OCI-LY3 (cell line): Measurements from ENCODE around the gene PTPN21.

Experiments used
- H2AFZ ChIP-seq: fragments of 200-600, 300-600 bp; shearing (Covaris generic); 2 replicates; pipeline ENCODE4 v1.6.0; 2014; ENCODE audit warnings: antibody characterized with exemption, low read depth, low read length
- H3K27ac ChIP-seq: fragments of 200-600, 300-600 bp; sonication (generic); 2 replicates; pipeline ENCODE4 v1.5.1; 2014; ENCODE audit warnings: mild to moderate bottlenecking, low read length, moderate library complexity, mixed read lengths
- H3K27me3 ChIP-seq: fragments of 200-600, 300-600 bp; sonication (generic); 2 replicates; pipeline ENCODE4 v1.6.1; 2014; ENCODE audit warnings: low read depth, low read length, mixed read lengths
- H3K36me3 ChIP-seq: fragments of 200-600, 300-600 bp; sonication (generic); replicated peaks from 2 replicates; pipeline ENCODE3; 2014; ENCODE audit warnings: low read depth, low read length, mixed read lengths
- H3K4me1 ChIP-seq: fragments of 300-600, 200-600 bp; sonication (generic); 2 replicates; pipeline ENCODE4 v1.6.1; 2014; ENCODE audit warnings: low read length, mixed read lengths
- H3K4me2 ChIP-seq: fragments of 200-600, 300-600 bp; sonication (generic); 2 replicates; pipeline ENCODE4 v1.6.1; 2014; ENCODE audit warnings: low read length, mixed read lengths
- H3K4me3 ChIP-seq: fragments of 300-600, 200-600 bp; sonication (generic); 2 replicates; pipeline ENCODE4 v1.5.1; 2014; ENCODE audit warnings: antibody characterized with exemption, mild to moderate bottlenecking, low read length, moderate library complexity
- H3K79me2 ChIP-seq: fragments of 300-600, 200-600 bp; shearing (Covaris generic); 2 replicates; pipeline ENCODE4 v1.6.1; 2014; ENCODE audit warnings: mild to moderate bottlenecking, low read length, mixed read lengths
- H3K9ac ChIP-seq: fragments of 300-600, 200-600 bp; shearing (Covaris generic); 2 replicates; pipeline ENCODE4 v1.6.0; 2014; ENCODE audit warnings: mild to moderate bottlenecking, low read length, moderate library complexity
- H3K9me3 ChIP-seq: fragments of 200-600, 300-600 bp; shearing (Covaris generic); 2 replicates; pipeline ENCODE4 v1.6.1; 2014; ENCODE audit warnings: low read length, mixed read lengths; ENCODE audit not compliant: insufficient read depth
- H4K20me1 ChIP-seq: fragments of 200-600, 300-600 bp; sonication (generic); 2 replicates; pipeline ENCODE4 v1.6.1; 2016; ENCODE audit warnings: low read length, mixed read lengths; ENCODE audit not compliant: insufficient read depth
- EZH2phosphoT487 ChIP-seq: fragments of 200-600 bp; shearing (Covaris generic); IDR thresholded peaks from 2 replicates; pipeline ENCODE4 v1.6.1; 2018; ENCODE audit warnings: antibody characterized with exemption, mixed run types, low read depth
- TF ChIP-seq, protein P1 (sequence below): fragments of 200-600, 300-600 bp; sonication (generic); IDR thresholded peaks from 2 replicates; pipeline ENCODE4 v1.5.1; 2014; ENCODE audit warnings: antibody characterized with exemption, low read length, low read depth

PTPN21 gene

DNA sequence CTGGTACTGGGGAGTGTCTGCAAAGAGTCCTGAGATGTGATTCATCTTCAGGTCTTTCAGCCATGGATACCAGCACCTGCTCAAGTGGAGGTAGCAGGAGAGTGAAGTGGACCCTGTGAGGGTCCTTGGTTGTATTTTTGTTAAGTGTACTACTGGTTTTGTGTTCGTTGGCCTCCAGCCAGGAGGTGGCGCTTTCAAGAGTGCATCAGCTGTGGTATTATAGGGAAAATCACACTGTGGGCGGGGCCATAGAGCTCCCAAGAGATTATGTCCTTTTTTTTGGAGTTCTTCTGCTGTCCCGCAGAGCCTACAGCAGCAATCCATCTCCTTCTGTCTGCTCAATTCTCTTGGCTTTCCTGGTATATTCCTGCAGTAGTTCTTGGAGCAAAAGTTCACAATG lies 102.6 kb downstream of the PTPN21 start:
- H3K27me3 ChIP-seq = no peaks in the 10 kb centered on the region
- no peak overlapping the region for H3K4me2 ChIP-seq
- no peak overlapping the region for H3K27ac ChIP-seq
- H3K9ac ChIP-seq = no peak overlapping the region
- H3K4me3 ChIP-seq = no peak overlapping the region
- H3K36me3 ChIP-seq = no peaks in the 10 kb centered on the region
- H4K20me1 ChIP-seq = no peaks in the 10 kb centered on the region
- H3K79me2 ChIP-seq = no peaks in the 10 kb centered on the region
- no peak for TF ChIP-seq EZH2phosphoT487
- TF ChIP-seq, protein P1, sequence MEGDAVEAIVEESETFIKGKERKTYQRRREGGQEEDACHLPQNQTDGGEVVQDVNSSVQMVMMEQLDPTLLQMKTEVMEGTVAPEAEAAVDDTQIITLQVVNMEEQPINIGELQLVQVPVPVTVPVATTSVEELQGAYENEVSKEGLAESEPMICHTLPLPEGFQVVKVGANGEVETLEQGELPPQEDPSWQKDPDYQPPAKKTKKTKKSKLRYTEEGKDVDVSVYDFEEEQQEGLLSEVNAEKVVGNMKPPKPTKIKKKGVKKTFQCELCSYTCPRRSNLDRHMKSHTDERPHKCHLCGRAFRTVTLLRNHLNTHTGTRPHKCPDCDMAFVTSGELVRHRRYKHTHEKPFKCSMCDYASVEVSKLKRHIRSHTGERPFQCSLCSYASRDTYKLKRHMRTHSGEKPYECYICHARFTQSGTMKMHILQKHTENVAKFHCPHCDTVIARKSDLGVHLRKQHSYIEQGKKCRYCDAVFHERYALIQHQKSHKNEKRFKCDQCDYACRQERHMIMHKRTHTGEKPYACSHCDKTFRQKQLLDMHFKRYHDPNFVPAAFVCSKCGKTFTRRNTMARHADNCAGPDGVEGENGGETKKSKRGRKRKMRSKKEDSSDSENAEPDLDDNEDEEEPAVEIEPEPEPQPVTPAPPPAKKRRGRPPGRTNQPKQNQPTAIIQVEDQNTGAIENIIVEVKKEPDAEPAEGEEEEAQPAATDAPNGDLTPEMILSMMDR = 0 out of 2 replicates have a peak, but pooled peaks have one; percentile 5
- H2AFZ ChIP-seq = no peak overlapping the region
- no peaks in the 10 kb centered on the region for H3K4me1 ChIP-seq
- no peaks in the 10 kb centered on the region for H3K9me3 ChIP-seq

DNA sequence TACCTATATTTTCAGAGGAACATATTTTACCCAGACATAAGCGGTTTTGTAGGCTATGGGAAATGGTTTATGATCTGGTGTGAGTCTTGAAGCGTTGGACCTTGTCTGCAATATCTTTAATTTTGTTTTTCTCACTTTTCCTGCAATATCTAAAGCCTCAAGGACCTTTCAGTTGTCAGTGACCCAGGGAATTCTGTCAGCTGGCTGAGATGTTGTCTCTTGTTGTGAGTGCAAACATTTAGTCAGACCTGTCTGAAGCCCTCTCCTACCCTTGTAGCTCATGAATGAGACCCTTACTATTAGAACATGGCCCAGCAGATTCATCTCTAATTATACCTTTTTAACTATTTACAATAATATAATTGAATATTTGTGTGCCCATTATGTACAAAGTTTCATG lies 115.7 kb downstream of the PTPN21 start:
- H3K79me2 ChIP-seq = no peaks in the 10 kb centered on the region
- H3K9ac ChIP-seq = no peak overlapping the region
- H3K36me3 ChIP-seq = no peaks in the 10 kb centered on the region
- no peak overlapping the region for H3K4me3 ChIP-seq
- H3K4me1 ChIP-seq = no peaks in the 10 kb centered on the region
- H3K9me3 ChIP-seq = no peaks in the 10 kb centered on the region
- H4K20me1 ChIP-seq = no peaks in the 10 kb centered on the region
- H3K4me2 ChIP-seq = no peak overlapping the region
- H3K27me3 ChIP-seq = no peaks in the 10 kb centered on the region
- no peak overlapping the region for H3K27ac ChIP-seq
- TF ChIP-seq, protein P1 = no peak
- no peak for TF ChIP-seq EZH2phosphoT487
- H2AFZ ChIP-seq = no peak overlapping the region

- H3K4me1 ChIP-seq = no peaks in the 10 kb centered on the region
- H3K4me2 ChIP-seq = no peak overlapping the region
- no peaks in the 10 kb centered on the region for H3K79me2 ChIP-seq
- no peak overlapping the region for H2AFZ ChIP-seq
- H3K4me3 ChIP-seq = no peak overlapping the region
- no peak overlapping the region for H3K9ac ChIP-seq
- no peaks in the 10 kb centered on the region for H3K27me3 ChIP-seq
- H3K27ac ChIP-seq = no peak overlapping the region
- no peaks in the 10 kb centered on the region for H4K20me1 ChIP-seq
- no peaks in the 10 kb centered on the region for H3K9me3 ChIP-seq
- H3K36me3 ChIP-seq = no peaks in the 10 kb centered on the region
- no peak for TF ChIP-seq EZH2phosphoT487
- TF ChIP-seq, protein P1 = peak; percentile 17; the same call in 1 of the 2 replicates
These were observed 117.1 kb downstream of the PTPN21 start for GRCh38 chr14:88437658-88438057.

DNA sequence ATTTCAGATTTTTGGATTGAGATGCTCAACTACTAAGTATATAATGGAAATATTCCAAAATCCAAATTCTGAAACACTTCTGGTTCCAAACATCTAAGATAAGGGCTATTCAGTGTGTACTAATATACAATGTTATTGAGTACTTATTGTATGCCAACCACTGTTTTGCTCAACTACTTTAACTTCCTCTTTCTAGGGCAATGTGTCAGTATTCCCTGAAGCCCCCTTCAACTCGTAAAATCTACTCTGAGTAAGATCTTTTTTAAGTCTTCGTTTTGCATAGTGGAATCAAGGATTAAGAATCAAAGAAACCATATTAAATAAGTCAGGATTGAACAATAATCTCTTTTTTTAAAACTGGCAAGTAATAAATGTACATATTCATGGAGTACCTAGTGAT lies 123.8 kb downstream of the PTPN21 start:
- Histone ChIP-seq H3K4me3 (no peak overlapping the region), H3K79me2 (no peaks in the 10 kb centered on the region), H3K27ac (no peak overlapping the region), H3K9ac (no peak overlapping the region), H3K9me3 (no peaks in the 10 kb centered on the region), H3K4me2 (no peak overlapping the region), H3K36me3 (no peaks in the 10 kb centered on the region), H3K27me3 (no peaks in the 10 kb centered on the region), H3K4me1 (no peaks in the 10 kb centered on the region), H4K20me1 (no peaks in the 10 kb centered on the region), H2AFZ (no peak overlapping the region)
- no peak for TF ChIP-seq EZH2phosphoT487
- TF ChIP-seq, protein P1 = no peak
